Calu3 (cell line): Measurements from ENCODE around the gene LIPC. TPM values are rescaled to one million over a fixed set of nuclear protein-coding genes. Genes with fewer than 3 reads are reported as not detected.

Experiments used
- BruUV-seq: library from RNA; stranded (reverse); fragments of 400-500 nt; replicated peaks from 2 replicates; lab custom pipeline; 2021; lab: Mats Ljungman, UMichigan
- CTCF ChIA-PET: fragments of 300-600 bp; sonication (Branson Sonifier 250); formaldehyde crosslinking; loops from one replicate; lab custom pipeline; 2022; ENCODE audit warnings: antibody characterized with exemption; lab: Charles Lee
- DNase-seq: peaks from one replicate; pipeline ENCODE4 v3.0.0; 2022
- H3K27ac Mint-ChIP-seq: one replicate; pipeline ENCODE4 v1.8.0; 2022; ENCODE audit warnings: mixed read lengths; ENCODE audit not compliant: unreplicated experiment
- H3K27me3 Mint-ChIP-seq: one replicate; pipeline ENCODE4 v1.8.0; 2022; ENCODE audit warnings: mixed read lengths; ENCODE audit not compliant: unreplicated experiment
- H3K36me3 Mint-ChIP-seq: one replicate; pipeline ENCODE4 v1.8.0; 2022; ENCODE audit warnings: mild to moderate bottlenecking, moderate library complexity, mixed read lengths; ENCODE audit not compliant: insufficient read depth, unreplicated experiment
- H3K4me1 Mint-ChIP-seq: one replicate; pipeline ENCODE4 v1.8.0; 2022; ENCODE audit warnings: mild to moderate bottlenecking, low read depth, mixed read lengths; ENCODE audit not compliant: unreplicated experiment
- H3K4me3 Mint-ChIP-seq: one replicate; pipeline ENCODE4 v1.8.0; 2022; ENCODE audit warnings: mild to moderate bottlenecking, low read depth, moderate library complexity, mixed read lengths; ENCODE audit not compliant: unreplicated experiment
- H3K9me3 Mint-ChIP-seq: one replicate; pipeline ENCODE4 v1.8.0; 2022; ENCODE audit warnings: low read depth, mixed read lengths; ENCODE audit not compliant: unreplicated experiment
- CTCF ChIP-seq: fragments of 200-600 bp; IDR thresholded peaks from one replicate; pipeline ENCODE4 v1.8.0; 2022; ENCODE audit warnings: antibody characterized with exemption; ENCODE audit not compliant: unreplicated experiment
- intact Hi-C: fragments of 100-400 bp; cut with micrococcal nuclease; formaldehyde crosslinking; loops from one replicate; pipeline ENCODE4 v1.10.0; 2022; ENCODE audit not compliant: unreplicated experiment
- total RNA-seq: library from RNA; stranded (reverse); gene quantifications from 2 replicates; pipeline ENCODE4 v1.2.3, GENCODE V29; 2022

Gene LIPC
- total RNA-seq, 1 experiment from 2014 or later: not detected

- no TSS peak for BruUV-seq
- Mint-ChIP-seq H3K36me3 (no peaks in the 10 kb centered on the region), H3K4me3 (no peak overlapping the region), H3K27me3 (no peaks in the 10 kb centered on the region), H3K4me1 (peaks cover 8% of the 10 kb centered on the region), H3K9me3 (no peaks in the 10 kb centered on the region), H3K27ac (no peak overlapping the region)
- intact Hi-C loops: no loop called here
- TF ChIP-seq CTCF: no peak
- no peak for DNase-seq
- CTCF ChIA-PET: no interaction called here
These were observed 24.5 kb upstream of the LIPC start for GRCh38 chr15:58407236-58407775.

- no peak for TF ChIP-seq CTCF
- CTCF ChIA-PET: no interaction called here
- BruUV-seq: no TSS peak
- intact Hi-C loops: no loop called here
- Mint-ChIP-seq H3K27ac (no peak overlapping the region), H3K36me3 (no peaks in the 10 kb centered on the region), H3K27me3 (no peaks in the 10 kb centered on the region), H3K4me3 (no peak overlapping the region), H3K4me1 (peaks cover 8% of the 10 kb centered on the region), H3K9me3 (no peaks in the 10 kb centered on the region)
- no peak for DNase-seq
These were observed 24.0 kb upstream of the LIPC start for GRCh38 chr15:58407778-58408177.

GRCh38 chr15:58409861-58410260 is 21.9 kb upstream of the LIPC start:
- intact Hi-C loops: no loop called here
- H3K9me3 Mint-ChIP-seq: no peaks in the 10 kb centered on the region
- TF ChIP-seq CTCF: no peak
- no TSS peak for BruUV-seq
- CTCF ChIA-PET: no interaction called here
- H3K4me1 Mint-ChIP-seq: no peaks in the 10 kb centered on the region
- no peaks in the 10 kb centered on the region for H3K36me3 Mint-ChIP-seq
- no peak overlapping the region for H3K27ac Mint-ChIP-seq
- H3K27me3 Mint-ChIP-seq: no peaks in the 10 kb centered on the region
- H3K4me3 Mint-ChIP-seq: no peak overlapping the region
- no peak for DNase-seq

- no peak for DNase-seq
- no peaks in the 10 kb centered on the region for H3K36me3 Mint-ChIP-seq
- TF ChIP-seq CTCF: no peak
- H3K4me1 Mint-ChIP-seq: no peaks in the 10 kb centered on the region
- BruUV-seq: no TSS peak
- H3K27me3 Mint-ChIP-seq: no peaks in the 10 kb centered on the region
- CTCF ChIA-PET: interaction anchor here (1.1 kb wide), 1 partner anchor 18 kb away, joined by 5 read pairs; no protein-coding TSS in a partner anchor
- intact Hi-C loops: no loop called here
- H3K9me3 Mint-ChIP-seq: no peaks in the 10 kb centered on the region
- no peak overlapping the region for H3K4me3 Mint-ChIP-seq
- no peak overlapping the region for H3K27ac Mint-ChIP-seq
These were observed 21.4 kb upstream of the LIPC start for GRCh38 chr15:58410353-58410752.
